RWPE2 (cell line): ENCODE data around the gene TIRAP.

Experiments used
- ATAC-seq: fragments of 200-7000 bp; cut with Tn5 transposase; 3 replicates; pipeline ENCODE4 v1.9.1; 2021; ENCODE audit warnings: low read depth
- DNase-seq: peaks from one replicate; pipeline ENCODE4 v3.0.0-alpha.2; 2020; ENCODE audit warnings: low spot score
- H3K27ac ChIP-seq: fragments of 450-650 bp; 2 replicates; pipeline ENCODE4 v1.5.1; 2017; ENCODE audit warnings: mild to moderate bottlenecking; ENCODE audit not compliant: poor library complexity, severe bottlenecking
- H3K27me3 ChIP-seq: fragments of 250-450 bp; sonication (Bioruptor Pico); 2 replicates; pipeline ENCODE4 v1.5.1; 2021; ENCODE audit warnings: mild to moderate bottlenecking, moderate library complexity; ENCODE audit not compliant: insufficient read depth, poor library complexity, severe bottlenecking
- H3K36me3 ChIP-seq: fragments of 250-450 bp; sonication (Bioruptor Pico); 2 replicates; pipeline ENCODE4 v1.5.1; 2020; ENCODE audit warnings: low read depth, mild to moderate bottlenecking, moderate library complexity
- H3K4me1 ChIP-seq: fragments of 250-450 bp; sonication (Bioruptor Pico); 2 replicates; pipeline ENCODE4 v1.5.1; 2021; ENCODE audit warnings: mild to moderate bottlenecking, moderate library complexity; ENCODE audit not compliant: insufficient read depth, poor library complexity, severe bottlenecking
- H3K4me3 ChIP-seq: fragments of 250-450 bp; sonication (Bioruptor Pico); 2 replicates; pipeline ENCODE4 v1.5.1; 2021; ENCODE audit warnings: mild to moderate bottlenecking, moderate library complexity; ENCODE audit not compliant: severe bottlenecking
- H3K9me3 ChIP-seq: fragments of 250-450 bp; sonication (Bioruptor Pico); 2 replicates; pipeline ENCODE4 v1.5.1; 2021; ENCODE audit warnings: mild to moderate bottlenecking, moderate library complexity; ENCODE audit not compliant: severe bottlenecking
- CTCF ChIP-seq: fragments of 450-650 bp; IDR thresholded peaks from one replicate; pipeline ENCODE4 v1.5.1; 2017; ENCODE audit warnings: mild to moderate bottlenecking, moderate library complexity; ENCODE audit not compliant: poor library complexity, severe bottlenecking

Gene TIRAP

GRCh38 chr11:126317756-126318573 lies 35.1 kb downstream of the TIRAP start:
- no peaks in the 10 kb centered on the region for H3K9me3 ChIP-seq
- H3K27ac ChIP-seq: peak overlapping the region; percentile 94
- DNase-seq (peak; percentile 15), ATAC-seq (peak; percentile 60)
- no peak for TF ChIP-seq CTCF
- no peaks in the 10 kb centered on the region for H3K27me3 ChIP-seq
- H3K4me3 ChIP-seq: no peak overlapping the region
- peaks cover 6% of the 10 kb centered on the region; the same call in 1 of the 2 replicates for H3K36me3 ChIP-seq
- H3K4me1 ChIP-seq: peaks cover 29% of the 10 kb centered on the region

- Histone ChIP-seq H3K4me1 (peaks cover 22% of the 10 kb centered on the region), H3K27me3 (no peaks in the 10 kb centered on the region), H3K27ac (peak overlapping the region; percentile 94), H3K4me3 (no peak overlapping the region), H3K9me3 (no peaks in the 10 kb centered on the region), H3K36me3 (peaks cover 6% of the 10 kb centered on the region; the same call in 1 of the 2 replicates)
- DNase-seq (peak; percentile 70), ATAC-seq (peak; percentile 98)
- TF ChIP-seq CTCF: no peak
Measured at GRCh38 chr11:126318574-126319373, 35.9 kb downstream of the TIRAP start.

GRCh38 chr11:126319374-126319740 lies 36.5 kb downstream of the TIRAP start:
- Histone ChIP-seq H3K36me3 (peaks cover 3% of the 10 kb centered on the region; the same call in 1 of the 2 replicates), H3K4me1 (peaks cover 22% of the 10 kb centered on the region), H3K9me3 (no peaks in the 10 kb centered on the region), H3K27me3 (no peaks in the 10 kb centered on the region), H3K4me3 (no peak overlapping the region), H3K27ac (peak overlapping the region; percentile 94)
- ATAC-seq (no peak), DNase-seq (peak; percentile 6)
- no peak for TF ChIP-seq CTCF

- Histone ChIP-seq H3K36me3 (no peaks in the 10 kb centered on the region), H3K9me3 (no peaks in the 10 kb centered on the region), H3K4me1 (peaks cover 15% of the 10 kb centered on the region), H3K4me3 (no peak overlapping the region), H3K27ac (no peak overlapping the region), H3K27me3 (no peaks in the 10 kb centered on the region)
- TF ChIP-seq CTCF: no peak
- DNase-seq (no peak), ATAC-seq (no peak)
Measured at GRCh38 chr11:126322996-126323395, 40.1 kb downstream of the TIRAP start.
